ENCODE data around the gene SLC35F4.

Gene SLC35F4

GRCh38 chr14:57609192-57610075 is 256.5 kb downstream of the SLC35F4 start:
- H3K27me3 ChIP-seq: no peaks in the 10 kb centered on the region
- H3K4me3 ChIP-seq (ENCODE audit: low read depth in 1 of 2, low read length in 1 of 2): no peak overlapping the region
- no peak for TF ChIP-seq CTCF (IDR thresholded peaks at IDR 0.05)
- H3K27ac ChIP-seq: no peak overlapping the region
- no peaks in the 10 kb centered on the region for H3K9me3 ChIP-seq
- H3K36me3 ChIP-seq: no peaks in the 10 kb centered on the region
- no peaks in the 10 kb centered on the region for H3K4me1 ChIP-seq (ENCODE audit: control insufficient read depth in 1 of 2, insufficient read depth in 1 of 2, low read depth in 1 of 2, low read length in 1 of 2)

DNA sequence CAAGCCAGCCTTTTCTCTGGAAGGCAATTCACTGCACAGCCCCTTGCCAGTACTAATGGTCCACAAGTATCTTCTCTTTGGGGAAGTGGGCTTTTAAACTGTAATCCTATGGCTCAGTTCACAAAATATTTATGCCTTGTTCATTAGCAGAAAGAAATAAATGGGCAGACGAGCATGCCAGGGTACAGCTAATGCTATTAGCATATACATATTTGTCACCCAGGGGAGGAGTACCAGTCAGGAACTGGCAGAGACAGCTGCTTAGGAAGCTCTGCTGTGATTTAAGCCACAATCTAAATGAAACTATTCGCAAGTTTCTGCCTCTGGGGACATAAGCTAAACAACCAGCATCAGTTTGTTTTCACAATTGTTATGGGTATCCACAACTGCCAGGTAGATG is 258.8 kb downstream of the SLC35F4 start:
- H3K4me1 ChIP-seq (ENCODE audit: control insufficient read depth in 1 of 2, insufficient read depth in 1 of 2, low read depth in 1 of 2, low read length in 1 of 2): no peaks in the 10 kb centered on the region
- H3K27me3 ChIP-seq: no peaks in the 10 kb centered on the region
- H3K36me3 ChIP-seq: no peaks in the 10 kb centered on the region
- no peak overlapping the region for H3K27ac ChIP-seq
- TF ChIP-seq CTCF (IDR thresholded peaks at IDR 0.05): no peak
- no peak overlapping the region for H3K4me3 ChIP-seq (ENCODE audit: low read depth in 1 of 2, low read length in 1 of 2)
- no peaks in the 10 kb centered on the region for H3K9me3 ChIP-seq

GRCh38 chr14:57583396-57583795 is 282.5 kb downstream of the SLC35F4 start:
- Histone ChIP-seq H3K27ac (no peak overlapping the region), H3K4me1 (ENCODE audit: control insufficient read depth in 1 of 2, insufficient read depth in 1 of 2, low read depth in 1 of 2, low read length in 1 of 2) (no peaks in the 10 kb centered on the region), H3K27me3 (no peaks in the 10 kb centered on the region), H3K4me3 (ENCODE audit: low read depth in 1 of 2, low read length in 1 of 2) (no peak overlapping the region), H3K36me3 (no peaks in the 10 kb centered on the region), H3K9me3 (no peaks in the 10 kb centered on the region)
- no peak for TF ChIP-seq CTCF (IDR thresholded peaks at IDR 0.05)

DNA sequence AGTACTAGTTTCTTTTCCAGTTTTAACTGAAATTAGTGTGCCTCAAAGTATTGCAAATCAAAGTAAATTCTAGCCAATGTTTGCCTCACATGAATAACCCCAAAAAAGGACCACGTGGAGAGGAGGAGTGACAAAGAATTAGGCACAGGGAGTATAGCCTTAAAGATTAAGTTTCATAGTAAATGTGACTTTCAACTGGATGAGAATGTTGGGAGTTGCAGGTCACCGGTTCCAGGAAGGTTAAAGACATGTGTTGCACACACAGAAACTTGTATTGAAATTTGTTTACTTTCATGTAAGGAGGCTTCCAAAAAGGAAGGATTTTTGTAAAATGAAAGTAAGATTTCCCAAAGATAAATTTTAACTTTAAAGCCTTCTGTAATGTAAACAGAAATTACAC is 283.1 kb downstream of the SLC35F4 start:
- H3K27me3 ChIP-seq: no peaks in the 10 kb centered on the region
- no peak for TF ChIP-seq CTCF (IDR thresholded peaks at IDR 0.05)
- H3K36me3 ChIP-seq: no peaks in the 10 kb centered on the region
- no peak overlapping the region for H3K4me3 ChIP-seq (ENCODE audit: low read depth in 1 of 2, low read length in 1 of 2)
- no peak overlapping the region for H3K27ac ChIP-seq
- no peaks in the 10 kb centered on the region for H3K4me1 ChIP-seq (ENCODE audit: control insufficient read depth in 1 of 2, insufficient read depth in 1 of 2, low read depth in 1 of 2, low read length in 1 of 2)
- H3K9me3 ChIP-seq: no peaks in the 10 kb centered on the region

- Histone ChIP-seq H3K4me1 (ENCODE audit: control insufficient read depth in 1 of 2, insufficient read depth in 1 of 2, low read depth in 1 of 2, low read length in 1 of 2) (no peaks in the 10 kb centered on the region), H3K9me3 (no peaks in the 10 kb centered on the region), H3K36me3 (no peaks in the 10 kb centered on the region), H3K4me3 (ENCODE audit: low read depth in 1 of 2, low read length in 1 of 2) (no peak overlapping the region), H3K27ac (no peak overlapping the region), H3K27me3 (no peaks in the 10 kb centered on the region)
- TF ChIP-seq CTCF (IDR thresholded peaks at IDR 0.05): no peak
Observed at GRCh38 chr14:57578801-57579200, 287.1 kb downstream of the SLC35F4 start.

All from neutrophil (primary cell).